HL-60 (cell line): ENCODE results near the gene SYCE3.

Source experiments
- TF ChIP-seq, protein P1 (sequence below): IDR thresholded peaks from 2 replicates; pipeline ENCODE4 v1.6.1; 2012; ENCODE audit warnings: low read depth; ENCODE audit not compliant: insufficient replicate concordance
- TF ChIP-seq, protein P2 (sequence below): IDR thresholded peaks from one replicate; pipeline ENCODE4 v1.5.1; 2011; ENCODE audit warnings: low read length, control low read depth, inconsistent platforms; ENCODE audit not compliant: insufficient read depth

DNA sequence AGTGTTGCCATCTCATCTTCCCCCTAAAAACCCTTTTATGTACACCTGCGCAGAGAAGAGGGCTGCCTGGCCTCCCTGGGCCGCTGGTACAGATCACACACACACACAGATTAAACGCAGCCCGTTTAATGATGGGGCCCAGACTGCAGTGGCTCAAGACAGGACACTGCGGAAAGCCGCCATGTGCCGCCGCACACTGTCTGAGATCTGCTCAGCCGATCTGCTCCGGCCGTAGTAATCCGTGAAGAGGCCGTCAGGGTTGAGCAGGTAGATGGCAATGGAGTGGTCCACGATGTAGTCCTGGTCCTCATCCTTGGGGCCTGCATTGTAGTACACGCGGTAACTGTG lies 39.3 kb downstream of the SYCE3 start:
- TF ChIP-seq, protein P1, sequence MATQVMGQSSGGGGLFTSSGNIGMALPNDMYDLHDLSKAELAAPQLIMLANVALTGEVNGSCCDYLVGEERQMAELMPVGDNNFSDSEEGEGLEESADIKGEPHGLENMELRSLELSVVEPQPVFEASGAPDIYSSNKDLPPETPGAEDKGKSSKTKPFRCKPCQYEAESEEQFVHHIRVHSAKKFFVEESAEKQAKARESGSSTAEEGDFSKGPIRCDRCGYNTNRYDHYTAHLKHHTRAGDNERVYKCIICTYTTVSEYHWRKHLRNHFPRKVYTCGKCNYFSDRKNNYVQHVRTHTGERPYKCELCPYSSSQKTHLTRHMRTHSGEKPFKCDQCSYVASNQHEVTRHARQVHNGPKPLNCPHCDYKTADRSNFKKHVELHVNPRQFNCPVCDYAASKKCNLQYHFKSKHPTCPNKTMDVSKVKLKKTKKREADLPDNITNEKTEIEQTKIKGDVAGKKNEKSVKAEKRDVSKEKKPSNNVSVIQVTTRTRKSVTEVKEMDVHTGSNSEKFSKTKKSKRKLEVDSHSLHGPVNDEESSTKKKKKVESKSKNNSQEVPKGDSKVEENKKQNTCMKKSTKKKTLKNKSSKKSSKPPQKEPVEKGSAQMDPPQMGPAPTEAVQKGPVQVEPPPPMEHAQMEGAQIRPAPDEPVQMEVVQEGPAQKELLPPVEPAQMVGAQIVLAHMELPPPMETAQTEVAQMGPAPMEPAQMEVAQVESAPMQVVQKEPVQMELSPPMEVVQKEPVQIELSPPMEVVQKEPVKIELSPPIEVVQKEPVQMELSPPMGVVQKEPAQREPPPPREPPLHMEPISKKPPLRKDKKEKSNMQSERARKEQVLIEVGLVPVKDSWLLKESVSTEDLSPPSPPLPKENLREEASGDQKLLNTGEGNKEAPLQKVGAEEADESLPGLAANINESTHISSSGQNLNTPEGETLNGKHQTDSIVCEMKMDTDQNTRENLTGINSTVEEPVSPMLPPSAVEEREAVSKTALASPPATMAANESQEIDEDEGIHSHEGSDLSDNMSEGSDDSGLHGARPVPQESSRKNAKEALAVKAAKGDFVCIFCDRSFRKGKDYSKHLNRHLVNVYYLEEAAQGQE, result no peak
- TF ChIP-seq, protein P2, sequence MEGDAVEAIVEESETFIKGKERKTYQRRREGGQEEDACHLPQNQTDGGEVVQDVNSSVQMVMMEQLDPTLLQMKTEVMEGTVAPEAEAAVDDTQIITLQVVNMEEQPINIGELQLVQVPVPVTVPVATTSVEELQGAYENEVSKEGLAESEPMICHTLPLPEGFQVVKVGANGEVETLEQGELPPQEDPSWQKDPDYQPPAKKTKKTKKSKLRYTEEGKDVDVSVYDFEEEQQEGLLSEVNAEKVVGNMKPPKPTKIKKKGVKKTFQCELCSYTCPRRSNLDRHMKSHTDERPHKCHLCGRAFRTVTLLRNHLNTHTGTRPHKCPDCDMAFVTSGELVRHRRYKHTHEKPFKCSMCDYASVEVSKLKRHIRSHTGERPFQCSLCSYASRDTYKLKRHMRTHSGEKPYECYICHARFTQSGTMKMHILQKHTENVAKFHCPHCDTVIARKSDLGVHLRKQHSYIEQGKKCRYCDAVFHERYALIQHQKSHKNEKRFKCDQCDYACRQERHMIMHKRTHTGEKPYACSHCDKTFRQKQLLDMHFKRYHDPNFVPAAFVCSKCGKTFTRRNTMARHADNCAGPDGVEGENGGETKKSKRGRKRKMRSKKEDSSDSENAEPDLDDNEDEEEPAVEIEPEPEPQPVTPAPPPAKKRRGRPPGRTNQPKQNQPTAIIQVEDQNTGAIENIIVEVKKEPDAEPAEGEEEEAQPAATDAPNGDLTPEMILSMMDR, result no peak
